Tibial artery (tissue), 4 donors: ENCODE data around the gene UCN2.

Source experiments
- DNase-seq, 2 donors: peaks; one replicate each; pipeline ENCODE4 v3.0.0-alpha.2; 2019
- H3K27ac ChIP-seq, 2 donors: fragments of 200-600 bp; sonication (generic) in 1 of 2; 1 replicate in 1 of 2; 2 replicates in 1 of 2; pipeline ENCODE4 v1.5.1; 2018 to 2019; ENCODE audit warnings: mild to moderate bottlenecking in 1 of 2
- H3K27me3 ChIP-seq, 2 donors: fragments of 200-600 bp; sonication (generic) in 1 of 2; one replicate each; pipeline versions ENCODE4 v1.5.1 to v1.6.0; 2016 to 2019
- H3K36me3 ChIP-seq, 3 donors: fragments of 200-600 bp; sonication (generic) in 2 of 3; one replicate each; pipeline ENCODE4 v1.5.1; 2016 to 2019; ENCODE audit warnings: mild to moderate bottlenecking in 2 of 3
- H3K4me1 ChIP-seq, 4 donors: fragments of 200-600 bp; sonication (generic) in 2 of 4; 1 replicate in 3 of 4; 2 replicates in 1 of 4; pipeline ENCODE4 v1.5.1; 2016 to 2019
- H3K4me3 ChIP-seq, 2 donors: fragments of 200-600 bp; sonication (generic) in 1 of 2; 1 replicate in 1 of 2; 2 replicates in 1 of 2; pipeline ENCODE4 v1.5.1; 2018 to 2019; ENCODE audit warnings: mild to moderate bottlenecking in 2 of 2
- H3K9me3 ChIP-seq, 3 donors: fragments of 200-600 bp; sonication (generic) in 1 of 3; one replicate each; pipeline ENCODE4 v1.5.1; 2016 to 2019
- intact Hi-C: fragments of 100-400 bp; cut with DNase I; formaldehyde crosslinking; loops from one replicate; pipeline ENCODE4 v1.15.0; 2023; ENCODE audit warnings: low total_unique reads
- TF ChIP-seq, protein P1 (sequence below), 2 experiments: fragments of 200-600 bp in 1 of 2; fragments of 450-650 bp in 1 of 2; IDR thresholded peaks; one replicate each; pipeline ENCODE4 v1.5.1; 2017 to 2019; ENCODE audit warnings: antibody characterized with exemption in 2 of 2, mild to moderate bottlenecking in 1 of 2, moderate library complexity in 1 of 2

UCN2 gene

DNA sequence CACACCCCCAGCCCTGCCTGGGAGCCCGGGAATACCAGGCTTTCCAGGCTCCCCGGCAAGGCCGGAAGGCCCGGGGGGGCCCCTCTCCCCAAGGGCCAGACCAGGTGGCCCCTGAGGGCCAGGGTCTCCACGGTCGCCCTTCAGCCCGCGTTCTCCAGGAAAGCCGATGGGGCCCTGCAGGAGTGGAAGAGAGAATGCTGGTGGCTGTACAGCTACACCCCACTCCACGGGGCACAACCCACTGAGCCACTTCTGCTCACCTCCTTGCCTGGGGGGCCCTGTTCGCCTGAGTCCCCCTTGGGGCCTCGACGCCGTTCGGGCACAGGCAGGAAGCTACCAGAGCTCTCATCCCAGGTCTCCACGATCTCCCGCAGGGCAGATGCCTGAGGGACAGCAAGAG, 11.8 kb upstream of the UCN2 start:
- no peak overlapping the region for H3K4me3 ChIP-seq
- no peak overlapping the region for H3K27ac ChIP-seq
- TF ChIP-seq, protein P1, sequence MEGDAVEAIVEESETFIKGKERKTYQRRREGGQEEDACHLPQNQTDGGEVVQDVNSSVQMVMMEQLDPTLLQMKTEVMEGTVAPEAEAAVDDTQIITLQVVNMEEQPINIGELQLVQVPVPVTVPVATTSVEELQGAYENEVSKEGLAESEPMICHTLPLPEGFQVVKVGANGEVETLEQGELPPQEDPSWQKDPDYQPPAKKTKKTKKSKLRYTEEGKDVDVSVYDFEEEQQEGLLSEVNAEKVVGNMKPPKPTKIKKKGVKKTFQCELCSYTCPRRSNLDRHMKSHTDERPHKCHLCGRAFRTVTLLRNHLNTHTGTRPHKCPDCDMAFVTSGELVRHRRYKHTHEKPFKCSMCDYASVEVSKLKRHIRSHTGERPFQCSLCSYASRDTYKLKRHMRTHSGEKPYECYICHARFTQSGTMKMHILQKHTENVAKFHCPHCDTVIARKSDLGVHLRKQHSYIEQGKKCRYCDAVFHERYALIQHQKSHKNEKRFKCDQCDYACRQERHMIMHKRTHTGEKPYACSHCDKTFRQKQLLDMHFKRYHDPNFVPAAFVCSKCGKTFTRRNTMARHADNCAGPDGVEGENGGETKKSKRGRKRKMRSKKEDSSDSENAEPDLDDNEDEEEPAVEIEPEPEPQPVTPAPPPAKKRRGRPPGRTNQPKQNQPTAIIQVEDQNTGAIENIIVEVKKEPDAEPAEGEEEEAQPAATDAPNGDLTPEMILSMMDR (IDR thresholded peaks at IDR 0.05), result no peak
- intact Hi-C loops, result no loop called here
- no peaks in the 10 kb centered on the region for H3K9me3 ChIP-seq
- DNase-seq, result no peak
- H3K36me3 ChIP-seq, result peaks cover 0 to 67% (median 0%) of the 10 kb centered on the region in 3 donors
- H3K27me3 ChIP-seq, result no peaks in the 10 kb centered on the region
- H3K4me1 ChIP-seq, result no peaks in the 10 kb centered on the region

GRCh38 chr3:48573973-48574585, 10.5 kb upstream of the UCN2 start:
- intact Hi-C loops, result no loop called here
- Histone ChIP-seq H3K4me1 (no peaks in the 10 kb centered on the region), H3K4me3 (no peak overlapping the region), H3K36me3 (peaks cover 0 to 55% (median 0%) of the 10 kb centered on the region in 3 donors), H3K27me3 (no peaks in the 10 kb centered on the region), H3K9me3 (no peaks in the 10 kb centered on the region), H3K27ac (no peak overlapping the region)
- DNase-seq, result no peak
- TF ChIP-seq, protein P1 (IDR thresholded peaks at IDR 0.05), result no peak

DNA sequence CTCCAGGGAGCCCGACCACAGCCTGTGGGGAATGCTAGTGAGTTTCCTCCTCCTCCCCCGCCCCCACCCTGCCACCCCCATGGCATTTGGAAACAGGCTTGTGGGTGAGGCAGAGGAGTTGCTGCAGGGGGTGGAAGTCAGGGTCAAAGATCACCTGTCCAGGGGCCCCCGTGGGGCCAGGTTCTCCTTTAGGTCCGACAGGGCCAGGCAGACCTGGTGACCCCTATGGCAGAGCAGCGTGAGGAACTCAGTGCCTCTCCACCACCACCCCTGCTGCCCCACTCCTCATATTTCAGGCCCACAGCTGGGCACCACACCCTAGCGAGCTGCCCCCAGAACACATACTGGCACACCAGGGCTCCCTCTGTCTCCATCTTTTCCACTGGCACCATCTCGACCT, 8.9 kb upstream of the UCN2 start:
- TF ChIP-seq, protein P1 (IDR thresholded peaks at IDR 0.05), result no peak
- peaks cover 0 to 40% (median 0%) of the 10 kb centered on the region in 3 donors for H3K36me3 ChIP-seq
- intact Hi-C loops, result no loop called here
- H3K4me1 ChIP-seq, result no peaks in the 10 kb centered on the region
- DNase-seq, result no peak
- H3K4me3 ChIP-seq, result no peak overlapping the region
- H3K27me3 ChIP-seq, result no peaks in the 10 kb centered on the region
- H3K27ac ChIP-seq, result no peak overlapping the region
- H3K9me3 ChIP-seq, result no peaks in the 10 kb centered on the region

GRCh38 chr3:48571938-48572337, 8.4 kb upstream of the UCN2 start:
- DNase-seq, result no peak
- no peaks in the 10 kb centered on the region for H3K9me3 ChIP-seq
- no peak overlapping the region for H3K4me3 ChIP-seq
- H3K27me3 ChIP-seq, result no peaks in the 10 kb centered on the region
- H3K4me1 ChIP-seq, result no peaks in the 10 kb centered on the region
- H3K27ac ChIP-seq, result no peak overlapping the region
- TF ChIP-seq, protein P1 (IDR thresholded peaks at IDR 0.05), result no peak
- H3K36me3 ChIP-seq, result peaks cover 0 to 34% (median 0%) of the 10 kb centered on the region in 3 donors
- intact Hi-C loops, result no loop called here

- no peak for DNase-seq
- TF ChIP-seq, protein P1 (IDR thresholded peaks at IDR 0.05), result no peak
- Histone ChIP-seq H3K4me3 (no peak overlapping the region), H3K9me3 (no peaks in the 10 kb centered on the region), H3K4me1 (peaks cover 0 to 5% (median 0%) of the 10 kb centered on the region in 4 donors), H3K27ac (no peak overlapping the region), H3K27me3 (no peaks in the 10 kb centered on the region), H3K36me3 (peaks cover 0 to 20% (median 0%) of the 10 kb centered on the region in 3 donors)
- intact Hi-C loops, result no loop called here
Measured at GRCh38 chr3:48569808-48570450, 6.3 kb upstream of the UCN2 start.
